GM18870 (cell line): ENCODE results near the gene PTDSS2.
"Not testable (repeated sequence)": the region's sequence is repeated elsewhere in the genome, so short reads cannot be mapped to it uniquely, and the experiment has no call there.

Experiments used
- ATAC-seq: cut with Tn5 transposase; IDR thresholded peaks from one replicate; pipeline ENCODE4 v1.9.1; 2021; ENCODE audit warnings: moderate library complexity; ENCODE audit not compliant: unreplicated experiment

PTDSS2 gene

DNA sequence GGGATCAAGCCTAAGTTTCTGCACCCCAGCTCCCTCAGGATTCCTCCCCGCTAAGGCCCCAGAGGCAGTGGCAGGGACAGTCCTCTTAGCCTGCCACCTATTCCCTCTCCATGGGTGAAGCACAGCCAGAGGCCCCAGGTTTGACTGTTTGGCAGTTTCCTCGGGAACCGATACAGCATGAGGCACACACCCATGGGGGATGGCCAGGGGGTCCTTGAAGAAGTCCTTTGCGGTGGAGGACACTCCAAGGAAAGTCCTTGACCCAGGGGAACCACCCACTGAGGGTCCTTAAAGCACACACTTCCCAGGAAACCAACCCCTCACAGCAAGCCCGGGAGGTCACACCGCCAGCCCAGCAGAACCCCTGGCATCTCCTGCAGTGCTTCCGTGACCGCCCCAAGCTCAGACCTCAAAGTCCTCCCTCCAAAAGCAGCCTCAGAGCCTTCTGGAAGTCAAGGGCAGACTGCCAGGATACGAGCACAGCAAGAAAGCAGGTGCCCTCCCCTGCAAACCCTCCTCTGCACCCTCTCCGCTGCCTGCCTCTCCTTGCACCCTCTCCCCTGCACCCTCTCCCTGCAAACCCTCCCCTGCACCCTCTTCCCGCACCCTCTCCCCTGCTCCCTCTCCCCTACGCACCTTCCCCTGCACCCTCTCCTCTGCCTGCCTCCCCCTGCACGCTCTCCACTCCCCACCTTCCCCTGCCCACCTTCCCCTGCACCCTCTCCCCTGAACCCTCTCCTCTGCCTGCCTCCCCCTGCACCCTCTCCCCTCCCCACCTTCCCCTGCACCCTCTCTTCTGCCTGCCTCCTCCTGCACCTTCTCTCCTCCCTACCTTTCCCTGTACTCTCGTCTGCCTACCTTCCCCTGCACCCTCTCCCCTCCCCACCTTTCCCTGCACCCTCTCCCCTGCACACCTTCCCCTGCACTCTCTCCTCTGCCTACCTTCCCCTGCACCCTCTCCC lies 36.7 kb upstream of the PTDSS2 start:
- ATAC-seq: no peak

DNA sequence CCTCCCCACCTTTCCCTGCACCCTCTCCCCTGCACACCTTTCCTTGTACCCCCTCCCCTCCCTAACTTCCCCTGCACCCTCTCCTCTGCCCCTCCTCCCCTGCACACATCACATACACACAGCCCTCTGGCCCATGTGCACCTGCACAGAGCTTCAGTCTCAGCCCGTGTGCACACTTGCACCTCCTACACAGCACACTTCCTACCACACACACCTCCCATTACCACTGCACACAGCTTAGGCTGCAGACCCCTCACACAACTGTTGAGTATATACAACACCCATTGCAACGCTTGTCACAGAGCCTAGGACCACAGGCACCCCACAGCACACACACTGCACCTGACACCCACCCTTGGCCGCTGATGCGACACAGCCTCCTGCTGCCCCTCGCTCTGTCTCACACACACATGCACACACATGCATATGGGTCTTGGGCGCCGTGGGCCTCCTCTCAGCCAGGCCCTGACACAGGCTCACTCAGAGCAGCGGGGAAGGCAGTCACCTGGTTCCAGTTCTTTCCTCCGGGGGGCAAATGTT lies 35.7 kb upstream of the PTDSS2 start:
- ATAC-seq: no peak

DNA sequence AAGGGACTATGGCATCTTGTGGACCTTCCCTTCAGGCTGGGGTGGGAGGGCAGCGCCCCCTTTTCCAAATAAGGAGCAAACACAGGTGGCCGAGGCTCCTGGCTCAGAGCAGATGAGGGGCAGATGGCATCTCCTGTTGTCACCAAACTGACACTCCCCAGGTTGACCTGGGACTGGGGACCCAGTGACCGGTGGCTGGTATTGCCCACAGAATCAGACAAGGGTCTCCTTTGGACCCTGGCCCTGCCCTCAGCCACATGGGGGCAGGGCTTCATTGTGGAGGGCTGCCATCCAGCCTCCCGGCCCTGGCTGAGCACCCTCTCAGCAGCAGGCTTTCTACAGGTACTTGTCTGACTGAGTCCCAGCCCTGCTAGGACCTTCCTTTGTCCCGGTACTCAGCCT lies 34.4 kb upstream of the PTDSS2 start:
- ATAC-seq: no peak

DNA sequence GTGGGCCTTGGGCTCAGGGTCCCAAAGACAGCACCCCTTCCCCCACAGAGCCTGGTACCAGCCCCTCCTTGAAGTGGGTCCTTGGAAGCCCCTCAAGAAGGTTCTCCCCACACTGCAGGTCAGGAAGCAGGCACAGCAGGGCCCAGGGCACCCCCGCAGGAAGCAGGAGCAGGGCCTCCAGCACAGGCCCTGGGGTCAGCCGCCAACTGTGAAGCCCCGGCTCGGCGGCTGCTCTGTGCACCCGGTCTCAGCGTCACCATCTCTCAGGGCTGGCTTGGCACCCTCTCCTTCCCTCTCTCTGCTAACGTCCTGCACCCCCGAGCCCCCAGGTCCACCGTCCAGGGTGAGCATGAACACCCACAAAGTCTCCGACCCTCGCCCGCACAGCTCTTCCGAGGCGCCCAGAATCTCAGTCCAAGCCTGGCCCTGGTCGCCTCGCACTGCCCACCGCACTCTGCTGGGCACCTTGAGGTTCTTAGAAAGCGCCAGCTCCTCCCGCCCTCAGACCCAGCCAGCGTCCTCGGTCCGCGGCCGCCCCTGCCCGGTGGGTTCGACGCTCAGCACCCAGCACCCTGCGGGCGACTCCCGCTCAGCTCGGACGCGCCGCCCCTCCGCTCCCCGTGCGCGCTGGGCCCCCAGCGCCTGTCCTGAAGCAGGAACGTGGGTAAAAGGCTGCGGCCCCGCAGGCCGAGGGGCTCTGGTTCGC lies 33.9 kb upstream of the PTDSS2 start:
- no peak for ATAC-seq

GRCh38 chr11:416757-417621 lies 33.1 kb upstream of the PTDSS2 start:
- ATAC-seq: no peak

- no peak for ATAC-seq
These were observed 32.3 kb upstream of the PTDSS2 start for GRCh38 chr11:417652-418342.

GRCh38 chr11:418343-419247 lies 31.5 kb upstream of the PTDSS2 start:
- ATAC-seq: no peak

- ATAC-seq: no peak
These were observed 30.7 kb upstream of the PTDSS2 start for GRCh38 chr11:419248-420005.

GRCh38 chr11:420054-420910 lies 29.8 kb upstream of the PTDSS2 start:
- no peak for ATAC-seq

DNA sequence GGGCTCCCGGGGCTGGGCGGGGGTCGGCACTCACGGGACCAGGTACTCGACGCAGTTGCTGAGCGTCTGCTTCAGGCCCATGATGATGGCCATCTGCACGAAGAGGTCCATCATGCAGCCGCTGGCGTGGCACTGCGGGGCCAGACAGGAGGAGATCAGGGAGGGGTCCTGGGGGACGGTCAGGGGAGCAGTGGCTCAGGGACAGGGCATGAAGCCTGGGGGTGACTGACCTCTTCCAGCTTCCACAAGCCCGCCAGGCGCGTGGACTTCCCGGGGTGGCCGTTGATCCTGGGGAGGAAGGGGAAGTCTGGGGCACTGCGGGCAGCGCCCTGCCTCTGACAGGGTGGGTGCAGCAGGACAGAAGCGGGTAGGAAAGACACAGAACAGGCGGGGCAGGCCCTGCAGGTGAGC lies 29.2 kb upstream of the PTDSS2 start:
- no peak for ATAC-seq

GRCh38 chr11:422249-422656 lies 27.8 kb upstream of the PTDSS2 start:
- ATAC-seq: no peak

DNA sequence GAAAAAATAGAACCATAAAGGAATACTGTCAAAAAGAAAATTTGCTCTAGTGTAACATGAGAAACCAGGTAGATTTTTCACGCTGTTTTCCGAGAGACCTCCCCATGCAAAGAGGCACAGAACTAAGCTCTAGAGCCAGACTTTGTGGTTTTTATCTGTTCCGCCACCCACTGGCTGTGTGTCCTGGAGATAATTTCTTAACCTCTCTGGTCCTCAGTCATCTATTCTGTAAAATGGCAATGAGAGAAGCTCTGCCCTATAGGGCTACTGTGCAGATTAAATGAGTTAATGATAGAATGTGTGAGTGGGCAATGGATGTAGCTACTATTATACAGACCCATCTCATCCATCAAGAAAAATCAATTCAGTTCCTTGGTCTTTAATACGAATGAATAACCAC lies 25.8 kb upstream of the PTDSS2 start:
- ATAC-seq: no peak

- ATAC-seq: not testable (repeated sequence)
These were observed 25.3 kb upstream of the PTDSS2 start for GRCh38 chr11:424766-425165.

DNA sequence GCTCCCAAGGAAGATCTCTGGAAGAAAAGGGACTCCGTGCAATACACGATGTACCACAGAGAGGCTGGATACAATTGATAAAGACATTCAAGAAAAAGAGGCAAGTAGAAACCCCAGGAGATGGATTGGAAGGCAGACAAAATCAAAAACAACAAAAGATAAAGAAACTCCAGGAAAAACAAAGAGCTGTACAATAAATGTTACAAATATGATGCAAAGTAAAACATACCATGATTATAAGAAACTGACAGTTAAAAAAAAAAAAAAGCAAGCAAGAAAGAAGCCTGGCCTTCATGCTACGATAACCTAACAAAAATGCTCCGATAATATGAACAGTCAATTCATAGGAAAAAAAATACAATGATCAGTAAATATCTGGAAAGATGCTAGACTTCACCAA lies 24.8 kb upstream of the PTDSS2 start:
- ATAC-seq: no peak

GRCh38 chr11:426851-427250 lies 23.2 kb upstream of the PTDSS2 start:
- ATAC-seq: no peak

DNA sequence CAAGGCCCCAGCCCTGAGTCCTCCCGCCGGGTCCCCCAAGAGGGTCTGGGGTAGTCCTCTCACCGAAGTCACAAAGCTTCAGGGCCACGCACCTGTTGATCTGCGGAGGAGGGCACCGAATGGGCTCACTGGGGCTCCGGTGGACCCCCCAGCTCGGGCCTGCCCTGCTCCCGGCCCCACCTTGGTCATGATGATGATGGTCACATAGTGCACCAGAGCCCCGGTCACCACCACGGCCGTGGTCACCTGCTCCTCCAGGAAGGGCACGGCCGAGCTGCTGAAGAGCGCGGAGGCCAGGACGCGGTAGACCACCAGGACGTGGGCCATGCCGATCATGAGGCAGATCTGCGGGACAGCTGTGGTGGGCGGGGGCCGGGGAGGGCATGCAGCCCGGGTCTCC lies 21.8 kb upstream of the PTDSS2 start:
- ATAC-seq: no peak

- ATAC-seq: no peak
These were observed 20.7 kb upstream of the PTDSS2 start for GRCh38 chr11:429391-429790.
